ENCODE results near the gene PEX1.

DNA sequence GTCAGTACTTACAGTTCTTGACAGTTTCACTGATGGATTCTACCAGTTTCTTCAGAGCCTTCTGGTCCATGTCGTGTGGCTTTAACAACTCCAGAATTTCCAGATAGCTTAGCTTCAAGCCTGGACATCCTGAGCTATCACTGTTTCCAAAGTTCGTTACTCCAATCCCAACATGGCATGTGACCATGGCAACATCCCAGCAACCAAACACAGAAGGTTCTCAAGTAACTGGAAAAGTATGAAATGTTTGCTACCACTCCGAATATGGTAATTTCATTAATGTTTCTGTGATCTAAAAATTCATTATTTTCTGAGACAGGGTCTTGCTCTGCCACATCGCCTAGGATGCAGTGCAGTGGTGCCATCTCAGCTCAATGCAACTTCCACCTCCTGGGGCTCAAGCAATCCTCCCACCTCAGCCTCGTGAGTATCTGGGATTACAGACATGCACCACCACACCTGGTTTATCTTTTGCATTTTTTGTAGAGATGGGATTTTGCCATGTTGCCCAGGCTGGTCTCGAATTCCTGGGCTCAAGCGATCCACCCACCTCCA is 29.6 kb upstream of the PEX1 start:
- TF ChIP-seq, protein P1, sequence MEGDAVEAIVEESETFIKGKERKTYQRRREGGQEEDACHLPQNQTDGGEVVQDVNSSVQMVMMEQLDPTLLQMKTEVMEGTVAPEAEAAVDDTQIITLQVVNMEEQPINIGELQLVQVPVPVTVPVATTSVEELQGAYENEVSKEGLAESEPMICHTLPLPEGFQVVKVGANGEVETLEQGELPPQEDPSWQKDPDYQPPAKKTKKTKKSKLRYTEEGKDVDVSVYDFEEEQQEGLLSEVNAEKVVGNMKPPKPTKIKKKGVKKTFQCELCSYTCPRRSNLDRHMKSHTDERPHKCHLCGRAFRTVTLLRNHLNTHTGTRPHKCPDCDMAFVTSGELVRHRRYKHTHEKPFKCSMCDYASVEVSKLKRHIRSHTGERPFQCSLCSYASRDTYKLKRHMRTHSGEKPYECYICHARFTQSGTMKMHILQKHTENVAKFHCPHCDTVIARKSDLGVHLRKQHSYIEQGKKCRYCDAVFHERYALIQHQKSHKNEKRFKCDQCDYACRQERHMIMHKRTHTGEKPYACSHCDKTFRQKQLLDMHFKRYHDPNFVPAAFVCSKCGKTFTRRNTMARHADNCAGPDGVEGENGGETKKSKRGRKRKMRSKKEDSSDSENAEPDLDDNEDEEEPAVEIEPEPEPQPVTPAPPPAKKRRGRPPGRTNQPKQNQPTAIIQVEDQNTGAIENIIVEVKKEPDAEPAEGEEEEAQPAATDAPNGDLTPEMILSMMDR (IDR thresholded peaks at IDR 0.05; ENCODE audit: poor library complexity, severe bottlenecking): no peak
- TF ChIP-seq POLR2AphosphoS5 (IDR thresholded peaks at IDR 0.05): no peak
